Stimulated activated CD4-positive, alpha-beta T cell treated with anti-CD3 and anti-CD28 coated beads, Interleukin-1b, Interleukin-23, amount 100 ng/mL, for 24 hours (primary cell): ENCODE measurements around the gene CCDC9B.

Experiments
- DNase-seq, 4 experiments: peaks; one replicate each; pipeline ENCODE4 v3.0.0-alpha.2; 2020; ENCODE audit warnings: low read depth in 4 of 4, low spot score in 1 of 4

The CCDC9B gene

DNA sequence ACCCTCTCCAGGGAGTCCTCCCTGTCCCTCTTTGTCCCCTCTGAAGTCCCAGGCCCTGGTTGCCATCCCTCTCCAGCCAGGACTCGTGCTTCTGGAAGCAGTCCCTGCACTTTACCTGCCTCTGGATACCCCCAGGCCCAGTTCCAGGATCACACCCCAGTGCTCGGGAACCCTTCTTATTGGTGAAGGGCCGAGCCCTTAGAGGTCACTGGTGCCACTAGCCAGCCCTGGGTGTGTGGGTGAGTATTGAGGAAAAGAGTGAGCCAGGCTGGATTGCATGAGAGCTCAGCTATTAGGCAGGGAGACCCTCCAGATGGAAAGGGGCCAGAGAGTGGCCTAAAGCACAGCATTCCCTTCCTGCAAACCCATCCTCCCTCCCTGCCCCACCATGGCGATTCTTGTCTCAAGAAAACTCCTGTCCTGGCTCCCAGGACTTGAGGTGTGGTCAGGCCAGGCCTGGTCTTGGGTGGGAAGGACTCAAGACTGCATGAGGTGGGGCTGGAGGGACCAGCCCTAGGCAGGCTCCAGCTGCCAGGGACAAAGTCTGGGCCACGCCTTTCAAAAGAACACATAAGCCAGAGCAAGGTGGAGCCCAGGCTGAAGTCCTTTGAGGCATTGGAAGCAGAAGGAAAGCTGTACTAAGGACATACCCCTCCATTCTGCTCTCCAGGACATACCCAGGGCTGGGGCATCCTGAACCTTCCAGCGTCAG is 5.3 kb upstream of the CCDC9B start:
- no peak for DNase-seq

DNA sequence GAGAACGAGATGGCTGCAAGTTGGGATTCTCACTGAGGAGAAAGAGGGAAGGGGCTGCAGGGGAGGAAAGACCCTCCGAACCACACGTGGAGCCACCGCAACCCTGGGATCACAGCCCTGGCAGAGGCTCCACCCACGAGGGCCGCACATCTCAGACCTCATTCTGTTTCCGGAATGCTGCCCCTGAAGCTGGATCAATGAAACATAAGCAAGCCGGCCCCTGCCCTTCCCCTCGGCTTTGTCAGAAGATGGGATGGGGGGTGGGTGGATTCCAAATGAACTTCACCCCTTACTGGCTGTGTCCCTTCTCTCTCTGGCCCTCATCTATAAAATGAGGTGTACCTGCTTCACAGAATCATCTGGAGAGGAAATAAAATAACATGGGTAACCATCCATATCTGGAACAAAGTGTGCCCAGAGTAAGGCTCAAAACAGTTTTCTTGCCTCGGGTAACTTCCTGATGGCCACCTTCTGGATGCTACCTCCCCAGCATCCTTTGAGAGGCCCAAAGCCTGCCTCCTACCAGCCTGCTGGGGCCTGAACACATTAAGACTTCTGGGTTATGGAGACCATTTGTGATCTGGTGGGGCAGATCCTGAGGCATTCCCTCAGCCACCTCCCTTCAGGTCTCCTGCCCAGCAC is 4.6 kb upstream of the CCDC9B start:
- DNase-seq: no peak

- peak in 2 of 4 experiments; percentile 42 to 57 for DNase-seq
These were observed 3.9 kb upstream of the CCDC9B start for GRCh38 chr15:40344631-40345120.

DNA sequence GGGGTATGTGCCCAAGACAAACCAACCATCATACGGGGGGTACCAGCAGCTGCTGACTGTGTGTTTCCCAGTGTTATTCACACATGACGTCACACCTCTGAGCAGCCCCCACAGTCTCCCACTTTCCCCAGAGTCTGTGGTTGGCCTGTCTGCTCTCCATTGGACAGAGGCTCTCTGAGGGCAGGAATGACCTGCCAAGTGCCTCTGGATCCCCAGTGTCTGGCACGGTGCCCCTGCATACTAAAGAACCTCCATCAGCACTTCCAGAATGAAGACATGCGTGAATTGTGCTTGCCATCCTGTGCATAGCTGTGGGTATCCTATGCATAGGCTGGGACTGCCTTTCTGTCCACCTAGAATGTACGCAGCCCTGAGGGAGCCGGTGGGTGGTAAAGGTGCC is 3.5 kb upstream of the CCDC9B start:
- DNase-seq: no peak

- DNase-seq: no peak
These were observed 2.8 kb upstream of the CCDC9B start for GRCh38 chr15:40343512-40343911.

- no peak for DNase-seq
These were observed 1.9 kb upstream of the CCDC9B start for GRCh38 chr15:40342416-40343320.

GRCh38 chr15:40340038-40340739 is 550 bp downstream of the CCDC9B start:
- DNase-seq: no peak

DNA sequence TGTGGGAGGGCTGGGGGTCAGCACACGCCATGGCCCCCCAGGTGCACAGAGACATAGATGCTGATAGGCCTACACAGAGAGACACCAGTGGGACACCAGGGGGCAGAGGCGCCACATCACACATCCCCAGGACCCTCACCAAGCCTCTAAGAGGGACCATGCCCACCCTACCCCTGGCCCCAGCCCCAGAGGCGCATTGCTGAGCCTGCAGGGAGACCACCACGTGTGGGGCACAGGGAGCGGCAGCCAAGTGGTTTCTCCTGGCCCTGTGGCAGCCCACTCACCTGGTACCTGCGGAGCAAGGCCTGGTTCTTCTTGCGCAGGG is 1.2 kb downstream of the CCDC9B start:
- DNase-seq: no peak

- DNase-seq: no peak
These were observed 1.7 kb downstream of the CCDC9B start for GRCh38 chr15:40338921-40339620.

DNA sequence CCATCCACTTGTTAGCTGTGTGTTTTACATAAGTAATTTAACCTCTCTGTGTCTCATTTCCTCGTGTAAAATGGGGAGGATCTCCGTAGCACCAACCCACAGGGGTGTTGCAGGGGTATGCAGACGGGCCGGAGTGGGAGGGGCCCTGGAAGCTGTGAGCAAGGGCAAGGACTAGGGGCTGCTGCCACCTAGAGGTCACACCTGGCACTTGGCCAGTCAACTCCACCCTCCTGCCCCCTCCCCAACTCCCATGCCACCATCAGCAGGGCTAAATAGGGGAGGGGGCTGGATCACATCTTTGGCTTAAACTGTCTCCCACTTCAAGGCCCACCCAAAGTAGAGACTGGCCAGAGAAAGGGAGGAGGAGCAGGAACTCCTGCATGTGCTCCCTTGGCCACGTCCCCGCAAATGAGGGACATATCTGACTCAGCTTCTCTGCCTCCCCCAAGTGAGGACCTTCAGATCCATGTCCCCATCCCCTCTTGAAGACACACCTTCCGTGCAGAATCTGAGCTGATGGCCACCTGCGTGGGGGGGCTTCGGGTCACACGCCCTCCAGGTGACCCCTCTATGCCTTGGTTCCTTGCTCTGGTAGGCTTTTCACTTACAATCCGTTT is 2.6 kb downstream of the CCDC9B start:
- DNase-seq: peak; percentile 59 to 69 (median 67)

DNA sequence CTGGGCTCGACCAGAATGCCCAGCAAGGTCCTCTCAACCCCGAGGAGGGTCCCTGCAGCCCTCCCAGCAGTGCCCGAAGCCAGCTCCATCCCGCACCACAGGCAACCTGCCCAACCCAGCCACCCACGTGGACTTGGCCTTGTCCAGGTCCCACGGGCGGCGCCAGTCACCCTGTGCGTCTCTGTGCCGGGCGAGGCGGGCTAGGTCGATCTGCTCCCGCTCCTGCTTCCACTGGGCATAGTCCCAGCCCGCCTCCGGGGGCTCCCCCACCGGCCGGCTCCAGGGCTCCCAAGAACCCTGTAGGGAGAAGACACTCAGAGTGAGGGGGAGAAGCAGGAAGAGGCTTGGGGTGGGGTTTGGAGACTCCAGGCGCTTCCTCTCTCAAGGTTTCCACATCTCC is 3.1 kb downstream of the CCDC9B start:
- DNase-seq: no peak

GRCh38 chr15:40336744-40337122 is 4.0 kb downstream of the CCDC9B start:
- no peak for DNase-seq

DNA sequence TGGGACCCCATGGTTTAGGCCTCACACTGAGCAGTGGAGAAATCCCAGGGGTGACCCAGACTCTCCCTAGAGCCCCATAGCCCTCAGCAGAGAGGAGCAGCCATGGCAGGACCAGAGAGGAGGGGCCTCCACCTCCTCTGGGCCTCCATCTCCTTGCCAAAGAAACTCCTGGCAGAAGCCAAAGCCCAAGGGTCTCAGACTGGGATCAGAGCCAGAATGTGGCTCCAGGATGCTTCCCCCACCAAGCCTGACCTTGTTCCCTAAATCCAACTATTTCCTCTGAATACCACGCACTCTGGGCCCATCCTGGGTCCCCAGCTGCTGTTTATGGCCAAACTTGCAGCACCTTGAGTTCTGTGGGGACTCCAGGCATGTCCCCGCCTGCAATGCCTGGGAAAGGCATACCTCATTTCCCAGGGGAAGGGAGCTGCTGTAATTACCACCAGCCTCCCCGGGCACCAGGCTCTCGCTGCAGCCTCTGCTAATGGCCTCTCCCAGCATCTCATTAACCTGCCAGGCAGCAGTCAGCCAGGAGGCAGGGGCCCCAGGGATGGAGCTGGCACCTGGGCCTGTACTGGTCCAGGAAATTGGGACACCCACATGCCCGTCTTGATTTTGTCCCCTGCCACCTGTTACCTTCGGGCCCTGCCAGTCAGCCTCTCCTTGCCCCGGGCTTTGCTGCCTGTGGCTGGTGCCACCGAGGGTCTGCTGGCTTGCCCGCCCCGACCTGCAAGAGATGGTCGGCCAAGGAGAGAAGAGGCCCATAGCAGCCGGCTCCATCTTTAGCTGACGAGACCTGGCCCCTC is 4.6 kb downstream of the CCDC9B start:
- DNase-seq: no peak

GRCh38 chr15:40334941-40335795 is 5.6 kb downstream of the CCDC9B start:
- no peak for DNase-seq

- no peak for DNase-seq
These were observed 6.2 kb downstream of the CCDC9B start for GRCh38 chr15:40334541-40334940.

- DNase-seq: no peak
These were observed 6.7 kb downstream of the CCDC9B start for GRCh38 chr15:40333922-40334492.

DNA sequence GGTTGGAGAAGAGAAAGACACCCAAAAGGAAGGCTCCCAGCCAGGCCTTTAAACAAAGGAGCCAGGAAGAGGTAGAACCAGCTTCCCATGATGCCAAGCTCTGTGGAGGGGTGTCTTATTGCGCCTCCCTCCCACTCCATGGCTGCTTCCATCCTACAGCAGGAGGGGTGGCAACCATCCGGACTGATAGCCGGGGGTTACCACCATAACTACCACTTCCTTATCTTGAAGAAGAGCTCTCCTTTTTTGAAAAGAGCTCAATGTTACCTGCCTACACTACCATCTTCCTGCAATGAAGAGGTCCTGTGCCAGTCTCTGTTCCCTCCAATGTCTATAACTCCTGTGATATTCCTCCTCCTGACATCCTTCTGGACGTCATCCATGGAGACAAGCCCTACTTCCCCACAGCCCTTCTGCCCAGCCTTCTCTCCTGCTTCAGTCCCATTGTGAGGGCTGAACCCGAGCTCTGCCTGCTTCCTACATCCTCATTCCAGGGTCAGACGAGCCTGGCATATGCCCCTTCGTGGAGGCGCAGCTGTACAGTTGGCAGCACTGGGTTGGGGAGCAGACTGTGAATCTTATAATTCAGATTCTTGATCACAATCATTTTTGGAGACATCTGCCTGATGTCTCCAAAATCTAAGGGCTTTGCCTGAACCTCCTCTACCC is 8.5 kb downstream of the CCDC9B start:
- DNase-seq: no peak

GRCh38 chr15:40331637-40332036 is 9.1 kb downstream of the CCDC9B start:
- DNase-seq: no peak
